ENCODE data around the gene MPZL3.

The MPZL3 gene

GRCh38 chr11:118212131-118212725 lies 39.9 kb downstream of the MPZL3 start:
- no peak for DNase-seq (ENCODE audit: low read depth in 1 of 2, low spot score in 1 of 2)
- no peak for TF ChIP-seq JUND (IDR thresholded peaks at IDR 0.05; ENCODE audit: low read depth)
- in situ Hi-C loops (cut with HindIII; ENCODE audit: low pct_unique_long_range_greater_than_20kb, low sequenced_read_pairs): no loop called here

GRCh38 chr11:118211006-118211405 lies 41.2 kb downstream of the MPZL3 start:
- TF ChIP-seq JUND (IDR thresholded peaks at IDR 0.05; ENCODE audit: low read depth): no peak
- DNase-seq (ENCODE audit: low read depth in 1 of 2, low spot score in 1 of 2): no peak
- in situ Hi-C loops (cut with HindIII; ENCODE audit: low pct_unique_long_range_greater_than_20kb, low sequenced_read_pairs): no loop called here

GRCh38 chr11:118210323-118210722 lies 41.8 kb downstream of the MPZL3 start:
- TF ChIP-seq JUND (IDR thresholded peaks at IDR 0.05; ENCODE audit: low read depth): no peak
- in situ Hi-C loops (cut with HindIII; ENCODE audit: low pct_unique_long_range_greater_than_20kb, low sequenced_read_pairs): no loop called here
- DNase-seq (ENCODE audit: low read depth in 1 of 2, low spot score in 1 of 2): no peak

- no peak for TF ChIP-seq JUND (IDR thresholded peaks at IDR 0.05; ENCODE audit: low read depth)
- DNase-seq (ENCODE audit: low read depth in 1 of 2, low spot score in 1 of 2): no peak
- in situ Hi-C loops (cut with HindIII; ENCODE audit: low pct_unique_long_range_greater_than_20kb, low sequenced_read_pairs): no loop called here
Observed at GRCh38 chr11:118209033-118209432, 43.1 kb downstream of the MPZL3 start.

- no peak for DNase-seq (ENCODE audit: low read depth in 1 of 2, low spot score in 1 of 2)
- TF ChIP-seq JUND (IDR thresholded peaks at IDR 0.05; ENCODE audit: low read depth): no peak
- in situ Hi-C loops (cut with HindIII; ENCODE audit: low pct_unique_long_range_greater_than_20kb, low sequenced_read_pairs): no loop called here
Observed at GRCh38 chr11:118207079-118207478, 45.1 kb downstream of the MPZL3 start.

- in situ Hi-C loops (cut with HindIII; ENCODE audit: low pct_unique_long_range_greater_than_20kb, low sequenced_read_pairs): no loop called here
- DNase-seq (ENCODE audit: low read depth in 1 of 2, low spot score in 1 of 2): no peak
- no peak for TF ChIP-seq JUND (IDR thresholded peaks at IDR 0.05; ENCODE audit: low read depth)
Observed at GRCh38 chr11:118206391-118207031, 45.7 kb downstream of the MPZL3 start.

- in situ Hi-C loops (cut with HindIII; ENCODE audit: low pct_unique_long_range_greater_than_20kb, low sequenced_read_pairs): no loop called here
- no peak for TF ChIP-seq JUND (IDR thresholded peaks at IDR 0.05; ENCODE audit: low read depth)
- DNase-seq (ENCODE audit: low read depth in 1 of 2, low spot score in 1 of 2): no peak
Observed at GRCh38 chr11:118205606-118206378, 46.4 kb downstream of the MPZL3 start.

GRCh38 chr11:118202599-118203422 lies 49.4 kb downstream of the MPZL3 start:
- DNase-seq (ENCODE audit: low read depth in 1 of 2, low spot score in 1 of 2): no peak
- TF ChIP-seq JUND (IDR thresholded peaks at IDR 0.05; ENCODE audit: low read depth): no peak
- in situ Hi-C loops (cut with HindIII; ENCODE audit: low pct_unique_long_range_greater_than_20kb, low sequenced_read_pairs): no loop called here

- DNase-seq (ENCODE audit: low read depth in 1 of 2, low spot score in 1 of 2): no peak
- TF ChIP-seq JUND (IDR thresholded peaks at IDR 0.05; ENCODE audit: low read depth): no peak
- in situ Hi-C loops (cut with HindIII; ENCODE audit: low pct_unique_long_range_greater_than_20kb, low sequenced_read_pairs): no loop called here
Observed at GRCh38 chr11:118201966-118202365, 50.2 kb downstream of the MPZL3 start.

- no peak for TF ChIP-seq JUND (IDR thresholded peaks at IDR 0.05; ENCODE audit: low read depth)
- in situ Hi-C loops (cut with HindIII; ENCODE audit: low pct_unique_long_range_greater_than_20kb, low sequenced_read_pairs): no loop called here
- no peak for DNase-seq (ENCODE audit: low read depth in 1 of 2, low spot score in 1 of 2)
Observed at GRCh38 chr11:118200901-118201680, 51.1 kb downstream of the MPZL3 start.

GRCh38 chr11:118200497-118200896 lies 51.7 kb downstream of the MPZL3 start:
- in situ Hi-C loops (cut with HindIII; ENCODE audit: low pct_unique_long_range_greater_than_20kb, low sequenced_read_pairs): no loop called here
- DNase-seq (ENCODE audit: low read depth in 1 of 2, low spot score in 1 of 2): no peak
- TF ChIP-seq JUND (IDR thresholded peaks at IDR 0.05; ENCODE audit: low read depth): no peak

- in situ Hi-C loops (cut with HindIII; ENCODE audit: low pct_unique_long_range_greater_than_20kb, low sequenced_read_pairs): no loop called here
- no peak for DNase-seq (ENCODE audit: low read depth in 1 of 2, low spot score in 1 of 2)
- no peak for TF ChIP-seq JUND (IDR thresholded peaks at IDR 0.05; ENCODE audit: low read depth)
Observed at GRCh38 chr11:118199135-118199534, 53.0 kb downstream of the MPZL3 start.
